Tibial nerve (tissue), 4 donors: ENCODE data around the gene SYNGR3. TPM values are rescaled to one million over a fixed set of nuclear protein-coding genes. Genes with fewer than 3 reads are reported as not detected.
"Not testable (repeated sequence)": the region's sequence is repeated elsewhere in the genome, so short reads cannot be mapped to it uniquely, and the experiment has no call there.

ENCODE experiments used
- DNase-seq, 2 donors: peaks; one replicate each; pipeline ENCODE4 v3.0.0-alpha.2; 2019; ENCODE audit warnings: low spot score in 2 of 2
- H3K27ac ChIP-seq, 4 donors: fragments of 200-600 bp; sonication (generic) in 3 of 4; one replicate each; pipeline ENCODE4 v1.5.1; 2017 to 2019; ENCODE audit warnings: mild to moderate bottlenecking in 1 of 4
- H3K27me3 ChIP-seq, 2 donors: fragments of 200-600 bp; sonication (generic) in 1 of 2; one replicate each; pipeline versions ENCODE4 v1.5.1 to v1.6.0; 2017 to 2019
- H3K36me3 ChIP-seq, 3 donors: fragments of 200-600 bp; sonication (generic); one replicate each; pipeline ENCODE4 v1.5.1; 2018 to 2019
- H3K4me1 ChIP-seq, 4 donors: fragments of 200-600 bp; sonication (generic) in 3 of 4; one replicate each; pipeline ENCODE4 v1.5.1; 2017 to 2019
- H3K4me3 ChIP-seq, 4 donors: fragments of 200-600 bp; sonication (generic) in 3 of 4; one replicate each; pipeline ENCODE4 v1.5.1; 2017 to 2019; ENCODE audit warnings: mild to moderate bottlenecking in 1 of 4, moderate library complexity in 1 of 4
- H3K9me3 ChIP-seq, 4 donors: fragments of 200-600 bp; sonication (generic) in 3 of 4; one replicate each; pipeline ENCODE4 v1.5.1; 2017 to 2019
- CTCF ChIP-seq, 5 experiments: fragments of 200-600 bp in 3 of 5; fragments of 450-650 bp in 2 of 5; sonication (generic) in 3 of 5; IDR thresholded peaks; one replicate each; pipeline ENCODE4 v1.5.1; 2016 to 2019; ENCODE audit warnings: antibody characterized with exemption in 5 of 5, mild to moderate bottlenecking in 3 of 5, moderate library complexity in 2 of 5
- EP300 ChIP-seq, 2 donors: sonication (generic); formaldehyde crosslinking; IDR thresholded peaks; one replicate each; pipeline ENCODE4 v1.6.1; 2017; ENCODE audit warnings: antibody characterized with exemption in 2 of 2, mild to moderate bottlenecking in 1 of 2
- POLR2A ChIP-seq, 2 donors: fragments of 450-650 bp; IDR thresholded peaks; one replicate each; pipeline ENCODE4 v1.6.1; 2017; ENCODE audit warnings: antibody characterized with exemption in 2 of 2, mild to moderate bottlenecking in 2 of 2, moderate library complexity in 2 of 2
- WGBS, 2 donors: methylation state at CpG; one replicate each; pipeline ENCODE4 v1.1.5; 2018; 5-methylcytosine and 5-hydroxymethylcytosine counted together
- total RNA-seq, 4 donors: library from RNA; depleted of rRNA; stranded (reverse); fragments of >200 nt; gene quantifications; one replicate each; pipeline ENCODE4 v1.1.0, GENCODE V29; 2016

The SYNGR3 gene
- total RNA-seq, 4 donors from 2014 or later, result 3.9 TPM; not detected in 3

DNA sequence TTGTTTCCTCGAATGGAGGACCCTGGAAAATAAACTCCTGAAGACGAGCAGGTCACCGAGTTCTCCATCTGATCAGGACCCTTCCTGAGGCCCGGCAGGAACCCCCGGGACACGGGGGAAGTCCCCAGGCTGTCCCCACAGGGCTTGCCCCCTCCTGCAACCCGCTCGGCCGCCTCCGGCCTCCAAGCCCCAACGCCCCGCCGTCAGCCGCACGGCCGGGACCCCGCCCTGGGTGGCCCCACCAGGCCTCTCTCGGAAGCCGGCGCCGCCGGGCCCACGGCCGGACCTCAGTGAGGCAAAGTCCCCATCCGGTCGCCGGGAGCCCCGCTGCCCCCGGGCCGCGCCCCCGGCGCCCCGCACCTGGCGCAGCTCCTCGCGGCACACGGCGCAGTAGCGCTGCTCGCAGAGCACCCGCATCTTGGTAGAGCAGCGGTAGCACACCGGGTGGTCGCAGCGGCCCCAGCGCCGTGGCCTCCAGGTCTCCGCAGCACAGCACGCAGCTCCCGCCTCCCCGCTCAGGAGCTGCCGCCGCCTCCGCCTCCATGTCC is 19.5 kb downstream of the SYNGR3 start:
- H3K36me3 ChIP-seq, result no peaks in the 10 kb centered on the region
- peak overlapping the region in 3 of 4 donors; percentile 84 to 92 (median 92) for H3K27ac ChIP-seq
- peaks cover 4 to 58% (median 54%) of the 10 kb centered on the region in 4 donors for H3K4me1 ChIP-seq
- no peaks in the 10 kb centered on the region for H3K27me3 ChIP-seq
- peak overlapping the region; percentile 68 to 98 (median 74) for H3K4me3 ChIP-seq
- TF ChIP-seq EP300 (IDR thresholded peaks at IDR 0.05), result no peak
- TF ChIP-seq CTCF (IDR thresholded peaks at IDR 0.05), result no peak
- TF ChIP-seq POLR2A (IDR thresholded peaks at IDR 0.05), result no peak
- H3K9me3 ChIP-seq, result no peaks in the 10 kb centered on the region
- WGBS, 2 donors, result 0 to 3% methylated on average over 12 to 25 of the region's 55 CpGs
- no peak for DNase-seq

DNA sequence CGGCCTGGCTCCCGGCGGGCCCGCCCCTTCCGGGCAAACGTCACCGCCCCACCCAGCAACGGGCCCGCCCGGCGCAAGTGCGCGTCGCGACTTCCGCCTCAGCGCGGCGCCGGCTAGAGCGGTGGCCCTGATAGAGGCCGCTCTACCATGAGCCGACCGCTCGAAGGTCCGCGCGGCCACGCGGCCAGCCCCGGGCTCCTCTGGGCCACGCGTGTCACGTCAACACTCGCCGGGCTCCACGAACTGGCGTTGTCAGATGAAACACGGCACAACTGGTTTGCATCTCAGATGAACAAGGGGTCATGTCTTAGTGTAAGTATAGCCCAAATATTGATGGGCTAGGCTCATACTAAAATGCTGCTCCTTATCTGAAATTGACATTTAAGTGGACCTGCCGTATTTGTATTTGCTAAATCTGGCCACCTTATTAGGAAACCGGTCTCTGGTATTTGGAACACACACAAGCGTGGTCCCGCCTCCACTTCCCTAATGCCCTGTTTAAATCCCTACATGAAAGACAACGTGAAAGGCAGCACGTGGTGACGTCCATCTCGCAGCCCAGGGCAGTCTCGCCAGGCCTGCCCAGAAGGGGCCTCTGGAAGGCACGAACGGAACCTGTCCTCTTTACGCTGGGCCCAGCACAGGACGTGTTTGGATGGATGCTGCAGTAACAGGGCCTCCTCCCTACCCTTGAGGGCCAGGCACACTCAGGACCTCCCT is 20.2 kb downstream of the SYNGR3 start, which contains the start of gene ZNF598:
Gene ZNF598, minus strand, starts transcription at position 31 of the 720 bp plus-strand sequence.
- peak; percentile 52 to 65 for DNase-seq
- H3K4me1 ChIP-seq, result peaks cover 4 to 50% (median 47%) of the 10 kb centered on the region in 4 donors
- H3K27me3 ChIP-seq, result no peaks in the 10 kb centered on the region

DNA sequence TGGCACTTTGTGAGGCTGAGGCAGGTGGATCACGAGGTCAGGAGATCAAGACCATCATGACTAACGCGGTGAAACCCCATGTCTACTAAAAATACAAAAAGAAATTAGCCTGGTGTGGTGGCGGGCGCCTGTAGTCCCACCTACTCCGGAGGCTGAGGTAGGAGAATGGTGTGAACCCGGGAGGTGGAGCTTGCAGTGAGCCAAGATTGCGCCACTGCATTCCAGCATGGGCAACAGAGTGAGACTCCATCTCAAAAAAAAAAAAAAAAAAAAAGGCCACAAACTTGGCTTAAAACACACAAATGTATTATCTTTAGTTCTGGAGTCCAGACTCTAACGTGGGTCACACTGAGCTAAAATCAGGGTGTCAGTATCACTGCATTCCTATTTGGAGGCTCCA is 22.0 kb downstream of the SYNGR3 start:
- not testable (repeated sequence) for DNase-seq, H3K4me3 ChIP-seq, H3K27ac ChIP-seq, H3K27me3 ChIP-seq, H3K9me3 ChIP-seq, H3K36me3 ChIP-seq
- H3K4me1 ChIP-seq, result peaks cover 4 to 33% (median 32%) of the 10 kb centered on the region in 4 donors
- WGBS, 2 donors, result 81 to 91% methylated on average over 9 of the region's 9 CpGs

More for the DNA sequence above, 20.2 kb downstream of the SYNGR3 start, which contains the start of gene ZNF598:
- H3K9me3 ChIP-seq, result no peaks in the 10 kb centered on the region
- TF ChIP-seq EP300 (IDR thresholded peaks at IDR 0.05) (peak; percentile 69 to 92), POLR2A (IDR thresholded peaks at IDR 0.05) (peak; percentile 85 to 88), CTCF (IDR thresholded peaks at IDR 0.05) (peak in 3 of 5 experiments; percentile 11 to 49 (median 43))
- WGBS, 2 donors, result 2 to 3% methylated on average over 15 to 40 of the region's 52 CpGs
- peak within 1 kb of the TSS; percentile 84 to 99 (median 92) for H3K27ac ChIP-seq
- peak within 1 kb of the TSS; percentile 68 to 98 (median 74) for H3K4me3 ChIP-seq
- H3K36me3 ChIP-seq, result no peaks in the 10 kb centered on the region

- DNase-seq, result no peak
- TF ChIP-seq EP300 (IDR thresholded peaks at IDR 0.05) (no peak), POLR2A (IDR thresholded peaks at IDR 0.05) (no peak)
- 73 to 81% methylated on average over 15 of the region's 15 CpGs for WGBS, 2 donors
Observed at GRCh38 chr16:2013527-2013926, 23.8 kb downstream of the SYNGR3 start.

GRCh38 chr16:2015117-2015946 is 25.6 kb downstream of the SYNGR3 start:
- H3K27ac ChIP-seq, result no peak overlapping the region
- H3K9me3 ChIP-seq, result no peaks in the 10 kb centered on the region
- WGBS, 2 donors, result 80 to 88% methylated on average over 24 of the region's 24 CpGs
- H3K4me3 ChIP-seq, result no peak overlapping the region
- TF ChIP-seq EP300 (IDR thresholded peaks at IDR 0.05), result no peak
- no peaks in the 10 kb centered on the region for H3K36me3 ChIP-seq
- peaks cover 0 to 17% (median 7%) of the 10 kb centered on the region in 4 donors for H3K4me1 ChIP-seq
- DNase-seq, result no peak
- H3K27me3 ChIP-seq, result peaks cover 0 to 14% of the 10 kb centered on the region in 2 donors

More at GRCh38 chr16:2013527-2013926, 23.8 kb downstream of the SYNGR3 start:
- Histone ChIP-seq H3K27me3 (no peaks in the 10 kb centered on the region), H3K4me1 (peaks cover 0 to 15% (median 14%) of the 10 kb centered on the region in 4 donors), H3K27ac (no peak overlapping the region), H3K9me3 (no peaks in the 10 kb centered on the region), H3K4me3 (no peak overlapping the region), H3K36me3 (no peaks in the 10 kb centered on the region)

DNA sequence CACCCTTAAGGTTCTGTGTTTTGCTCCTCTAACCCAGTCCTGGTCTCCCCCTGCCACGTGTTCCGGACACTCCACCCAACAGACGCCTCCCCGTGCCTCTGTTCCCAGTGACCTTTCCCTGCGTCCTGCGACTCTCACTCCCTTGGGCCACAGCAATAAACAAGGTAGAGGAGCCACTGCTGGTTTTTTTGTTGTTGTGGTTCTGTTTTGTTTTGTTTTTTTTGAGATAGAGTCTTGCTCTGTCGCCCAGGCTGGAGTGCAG is 26.1 kb downstream of the SYNGR3 start:
- Histone ChIP-seq H3K36me3 (no peaks in the 10 kb centered on the region), H3K4me1 (peaks cover 0 to 17% (median 4%) of the 10 kb centered on the region in 4 donors), H3K27me3 (peaks cover 0 to 19% of the 10 kb centered on the region in 2 donors), H3K9me3 (no peaks in the 10 kb centered on the region), H3K27ac (no peak overlapping the region), H3K4me3 (no peak overlapping the region)
- no peak for DNase-seq
- no peak for TF ChIP-seq EP300 (IDR thresholded peaks at IDR 0.05)
- TF ChIP-seq POLR2A (IDR thresholded peaks at IDR 0.05), result no peak
- TF ChIP-seq CTCF (IDR thresholded peaks at IDR 0.05), result no peak
- 76 to 84% methylated on average over 7 of the region's 7 CpGs for WGBS, 2 donors
